ENCODE data around the gene TTYH3.

- TF ChIP-seq, protein P1, sequence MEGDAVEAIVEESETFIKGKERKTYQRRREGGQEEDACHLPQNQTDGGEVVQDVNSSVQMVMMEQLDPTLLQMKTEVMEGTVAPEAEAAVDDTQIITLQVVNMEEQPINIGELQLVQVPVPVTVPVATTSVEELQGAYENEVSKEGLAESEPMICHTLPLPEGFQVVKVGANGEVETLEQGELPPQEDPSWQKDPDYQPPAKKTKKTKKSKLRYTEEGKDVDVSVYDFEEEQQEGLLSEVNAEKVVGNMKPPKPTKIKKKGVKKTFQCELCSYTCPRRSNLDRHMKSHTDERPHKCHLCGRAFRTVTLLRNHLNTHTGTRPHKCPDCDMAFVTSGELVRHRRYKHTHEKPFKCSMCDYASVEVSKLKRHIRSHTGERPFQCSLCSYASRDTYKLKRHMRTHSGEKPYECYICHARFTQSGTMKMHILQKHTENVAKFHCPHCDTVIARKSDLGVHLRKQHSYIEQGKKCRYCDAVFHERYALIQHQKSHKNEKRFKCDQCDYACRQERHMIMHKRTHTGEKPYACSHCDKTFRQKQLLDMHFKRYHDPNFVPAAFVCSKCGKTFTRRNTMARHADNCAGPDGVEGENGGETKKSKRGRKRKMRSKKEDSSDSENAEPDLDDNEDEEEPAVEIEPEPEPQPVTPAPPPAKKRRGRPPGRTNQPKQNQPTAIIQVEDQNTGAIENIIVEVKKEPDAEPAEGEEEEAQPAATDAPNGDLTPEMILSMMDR (CRISPR knock-in tag; IDR thresholded peaks at IDR 0.05) = peak; percentile 94
- TF ChIP-seq NR2F6 (IDR thresholded peaks at IDR 0.05) (no peak), NR2F6 (CRISPR knock-in tag; IDR thresholded peaks at IDR 0.05) (peak; percentile 40; the same call in 1 of the 2 replicates), POLR2A (IDR thresholded peaks at IDR 0.05; ENCODE audit: insufficient read depth in 1 of 2, low read depth in 2 of 2, low read length in 2 of 2) (no peak), EZH2 (conservative IDR thresholded peaks at IDR 0.05; ENCODE audit: low read depth, low read length) (no peak)
Observed at GRCh38 chr7:2680792-2681490, 49.2 kb downstream of the TTYH3 start.

Data from HepG2 (cell line).